Calu3 (cell line): Measurements from ENCODE around the gene SRP68. TPM values are rescaled to one million over a fixed set of nuclear protein-coding genes. Genes with fewer than 3 reads are reported as not detected.
A peak's percentile ranks its signal among the peaks of the same experiment; 100 is the strongest.
"Not testable (repeated sequence)": the region's sequence is repeated elsewhere in the genome, so short reads cannot be mapped to it uniquely, and the experiment has no call there.

Source experiments
- BruUV-seq: library from RNA; stranded (reverse); fragments of 400-500 nt; replicated peaks from 2 replicates; lab custom pipeline; 2021; lab: Mats Ljungman, UMichigan
- CTCF ChIA-PET: fragments of 300-600 bp; sonication (Branson Sonifier 250); formaldehyde crosslinking; loops from one replicate; lab custom pipeline; 2022; ENCODE audit warnings: antibody characterized with exemption; lab: Charles Lee
- DNase-seq: peaks from one replicate; pipeline ENCODE4 v3.0.0; 2022
- H3K27ac Mint-ChIP-seq: one replicate; pipeline ENCODE4 v1.8.0; 2022; ENCODE audit warnings: mixed read lengths; ENCODE audit not compliant: unreplicated experiment
- H3K27me3 Mint-ChIP-seq: one replicate; pipeline ENCODE4 v1.8.0; 2022; ENCODE audit warnings: mixed read lengths; ENCODE audit not compliant: unreplicated experiment
- H3K36me3 Mint-ChIP-seq: one replicate; pipeline ENCODE4 v1.8.0; 2022; ENCODE audit warnings: mild to moderate bottlenecking, moderate library complexity, mixed read lengths; ENCODE audit not compliant: insufficient read depth, unreplicated experiment
- H3K4me1 Mint-ChIP-seq: one replicate; pipeline ENCODE4 v1.8.0; 2022; ENCODE audit warnings: mild to moderate bottlenecking, low read depth, mixed read lengths; ENCODE audit not compliant: unreplicated experiment
- H3K4me3 Mint-ChIP-seq: one replicate; pipeline ENCODE4 v1.8.0; 2022; ENCODE audit warnings: mild to moderate bottlenecking, low read depth, moderate library complexity, mixed read lengths; ENCODE audit not compliant: unreplicated experiment
- H3K9me3 Mint-ChIP-seq: one replicate; pipeline ENCODE4 v1.8.0; 2022; ENCODE audit warnings: low read depth, mixed read lengths; ENCODE audit not compliant: unreplicated experiment
- intact Hi-C: fragments of 100-400 bp; cut with micrococcal nuclease; formaldehyde crosslinking; loops from one replicate; pipeline ENCODE4 v1.10.0; 2022; ENCODE audit not compliant: unreplicated experiment
- total RNA-seq: library from RNA; stranded (reverse); gene quantifications from 2 replicates; pipeline ENCODE4 v1.2.3, GENCODE V29; 2022
- TF ChIP-seq, protein P1 (sequence below): fragments of 200-600 bp; IDR thresholded peaks from one replicate; pipeline ENCODE4 v1.8.0; 2022; ENCODE audit warnings: antibody characterized with exemption; ENCODE audit not compliant: unreplicated experiment

Gene SRP68
- total RNA-seq, 1 experiment from 2014 or later = 80.7 TPM

DNA sequence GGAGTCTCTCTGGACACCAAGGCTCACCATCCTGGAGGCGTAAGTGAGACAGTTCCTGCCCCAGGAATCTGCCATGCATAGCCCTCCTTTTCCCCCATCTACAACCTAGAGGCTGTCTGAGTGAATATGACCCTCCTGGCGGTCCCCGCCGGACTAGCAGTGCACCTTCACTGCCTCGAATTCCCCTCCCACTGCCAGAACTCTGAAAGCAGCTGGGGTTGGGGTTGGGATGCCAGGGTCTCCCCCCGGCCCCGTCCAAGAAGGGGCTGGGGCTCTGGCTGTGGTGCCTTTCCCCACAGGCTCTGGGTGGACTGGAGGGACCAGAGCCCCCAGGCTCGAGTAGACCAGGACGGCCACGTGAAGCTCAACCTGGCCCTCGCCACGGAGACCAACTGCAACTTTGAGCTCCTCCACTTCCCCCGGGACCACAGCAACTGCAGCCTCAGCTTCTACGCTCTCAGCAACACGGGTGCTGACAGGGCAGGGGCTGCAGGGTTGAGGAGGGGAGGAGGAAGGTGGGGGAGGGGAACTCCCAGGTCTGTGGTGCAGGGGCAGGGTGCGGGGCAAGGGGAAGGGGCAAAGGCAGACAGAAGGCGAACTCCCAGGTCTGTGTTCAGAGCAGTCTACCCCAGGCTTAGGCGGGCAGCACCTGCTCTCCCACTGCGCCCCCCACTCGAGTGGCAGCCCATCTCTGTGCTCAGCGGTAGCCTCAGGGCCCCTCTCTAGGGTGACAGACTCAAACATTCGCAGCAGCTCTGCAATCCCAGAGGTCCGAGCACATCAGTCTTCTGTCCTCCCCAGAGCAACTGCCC is 7.8 kb upstream of the SRP68 start:
- no peaks in the 10 kb centered on the region for H3K9me3 Mint-ChIP-seq
- TF ChIP-seq, protein P1, sequence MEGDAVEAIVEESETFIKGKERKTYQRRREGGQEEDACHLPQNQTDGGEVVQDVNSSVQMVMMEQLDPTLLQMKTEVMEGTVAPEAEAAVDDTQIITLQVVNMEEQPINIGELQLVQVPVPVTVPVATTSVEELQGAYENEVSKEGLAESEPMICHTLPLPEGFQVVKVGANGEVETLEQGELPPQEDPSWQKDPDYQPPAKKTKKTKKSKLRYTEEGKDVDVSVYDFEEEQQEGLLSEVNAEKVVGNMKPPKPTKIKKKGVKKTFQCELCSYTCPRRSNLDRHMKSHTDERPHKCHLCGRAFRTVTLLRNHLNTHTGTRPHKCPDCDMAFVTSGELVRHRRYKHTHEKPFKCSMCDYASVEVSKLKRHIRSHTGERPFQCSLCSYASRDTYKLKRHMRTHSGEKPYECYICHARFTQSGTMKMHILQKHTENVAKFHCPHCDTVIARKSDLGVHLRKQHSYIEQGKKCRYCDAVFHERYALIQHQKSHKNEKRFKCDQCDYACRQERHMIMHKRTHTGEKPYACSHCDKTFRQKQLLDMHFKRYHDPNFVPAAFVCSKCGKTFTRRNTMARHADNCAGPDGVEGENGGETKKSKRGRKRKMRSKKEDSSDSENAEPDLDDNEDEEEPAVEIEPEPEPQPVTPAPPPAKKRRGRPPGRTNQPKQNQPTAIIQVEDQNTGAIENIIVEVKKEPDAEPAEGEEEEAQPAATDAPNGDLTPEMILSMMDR = no peak
- CTCF ChIA-PET = interaction anchor here (1.6 kb wide), 1 partner anchor 66 kb away, joined by 6 read pairs; no protein-coding TSS in a partner anchor
- no TSS peak for BruUV-seq
- DNase-seq = peak; percentile 28
- peak overlapping the region; percentile 14 for H3K27ac Mint-ChIP-seq
- peaks cover 4% of the 10 kb centered on the region for H3K4me1 Mint-ChIP-seq
- peaks cover 51% of the 10 kb centered on the region for H3K36me3 Mint-ChIP-seq
- intact Hi-C loops = no loop called here
- H3K27me3 Mint-ChIP-seq = peaks cover 46% of the 10 kb centered on the region
- no peak overlapping the region for H3K4me3 Mint-ChIP-seq

DNA sequence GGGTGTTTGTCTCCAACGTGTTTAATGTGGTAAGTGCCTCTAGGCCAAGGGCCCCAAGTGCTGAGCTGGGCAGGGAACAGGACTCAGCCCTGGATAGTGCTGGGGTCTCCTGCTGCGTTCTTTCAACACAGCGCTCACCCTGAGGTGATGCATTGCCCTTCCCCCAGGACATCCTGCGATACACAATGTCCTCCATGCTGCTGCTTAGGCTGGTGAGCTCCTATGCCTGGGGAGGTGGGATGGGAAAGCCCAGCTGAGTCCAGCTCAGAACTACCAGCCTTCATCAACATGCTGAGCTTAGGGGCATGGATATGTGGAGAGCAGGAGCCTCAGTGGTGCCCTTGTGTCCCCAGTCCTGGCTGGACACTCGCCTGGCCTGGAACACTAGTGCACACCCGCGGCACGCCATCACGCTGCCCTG is 7.2 kb upstream of the SRP68 start:
- intact Hi-C loops = no loop called here
- peaks cover 10% of the 10 kb centered on the region for H3K4me1 Mint-ChIP-seq
- TF ChIP-seq, protein P1 = no peak
- H3K27ac Mint-ChIP-seq = no peak overlapping the region
- H3K27me3 Mint-ChIP-seq = peaks cover 52% of the 10 kb centered on the region
- H3K36me3 Mint-ChIP-seq = peaks cover 51% of the 10 kb centered on the region
- TSS peak; percentile 3 for BruUV-seq
- CTCF ChIA-PET = interaction anchor here (1.6 kb wide), 1 partner anchor 65 kb away, joined by 6 read pairs; no protein-coding TSS in a partner anchor
- no peak for DNase-seq
- H3K4me3 Mint-ChIP-seq = no peak overlapping the region
- no peaks in the 10 kb centered on the region for H3K9me3 Mint-ChIP-seq

DNA sequence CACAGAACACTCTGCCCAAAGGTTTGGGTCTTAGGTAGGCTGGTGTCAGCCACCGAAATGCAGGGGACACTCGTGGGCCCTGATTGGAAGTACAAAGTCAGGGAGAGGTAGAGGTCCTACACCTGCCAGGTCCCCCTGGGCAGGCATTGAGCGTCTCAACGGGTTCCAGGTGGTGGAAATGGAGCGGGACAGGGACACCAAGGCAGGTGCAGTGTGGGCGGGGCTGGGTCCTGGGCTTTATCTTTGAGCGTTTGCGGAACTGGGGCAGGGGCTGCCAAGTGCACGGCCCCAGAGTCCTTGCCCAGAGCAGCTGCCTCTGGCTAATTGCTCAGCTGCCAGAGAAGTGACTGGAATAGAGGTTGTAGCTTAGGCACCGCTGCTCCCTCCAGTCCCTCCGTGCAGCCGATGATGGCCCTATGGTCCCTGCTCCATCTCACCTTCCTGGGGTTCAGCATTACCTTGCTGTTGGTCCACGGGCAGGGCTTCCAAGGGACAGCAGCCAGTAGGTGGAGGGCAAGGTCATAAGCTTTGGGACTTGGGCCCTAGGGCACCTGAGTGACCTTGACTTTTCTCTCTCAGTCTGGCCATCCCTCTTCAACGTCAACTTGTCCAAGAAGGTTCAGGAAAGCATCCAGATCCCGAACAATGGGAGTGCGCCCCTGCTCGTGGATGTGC is 6.7 kb upstream of the SRP68 start, which contains the start of gene ZACN:
Gene ZACN, plus strand, starts transcription at position 323 of the 675 bp plus-strand sequence. Its CDS starts 83 bp downstream, at position 406.
- CTCF ChIA-PET = interaction anchor here (1.6 kb wide), 1 partner anchor 65 kb away, joined by 6 read pairs; no protein-coding TSS in a partner anchor
- peaks cover 50% of the 10 kb centered on the region for H3K36me3 Mint-ChIP-seq
- peaks cover 56% of the 10 kb centered on the region for H3K27me3 Mint-ChIP-seq
- TF ChIP-seq, protein P1 = no peak
- no peak within 1 kb of the TSS for H3K4me3 Mint-ChIP-seq
- H3K9me3 Mint-ChIP-seq = no peaks in the 10 kb centered on the region
- peaks cover 11% of the 10 kb centered on the region for H3K4me1 Mint-ChIP-seq
- H3K27ac Mint-ChIP-seq = peak within 1 kb of the TSS; percentile 31
- intact Hi-C loops = no loop called here
- no peak for DNase-seq
- no TSS peak for BruUV-seq

DNA sequence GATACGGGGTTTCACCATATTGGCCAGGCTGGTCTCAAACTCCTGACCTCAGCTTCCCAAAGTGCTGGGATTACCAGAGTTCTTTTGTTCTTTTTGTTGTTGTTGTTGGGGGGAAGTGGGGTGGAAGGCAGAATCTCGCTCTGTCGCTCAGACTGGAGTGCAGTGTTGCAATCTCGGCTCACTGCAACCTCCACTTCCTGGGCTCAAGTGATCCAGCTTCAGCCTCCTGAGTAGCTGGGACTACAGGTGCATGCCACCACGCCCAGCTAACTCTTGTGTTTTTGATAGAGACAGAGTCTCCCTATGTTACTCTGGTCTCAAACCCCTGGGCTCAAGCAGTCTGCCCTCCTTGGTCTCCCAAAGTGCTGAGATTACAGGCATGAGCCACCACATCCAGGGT is 6.1 kb upstream of the SRP68 start:
- peaks cover 11% of the 10 kb centered on the region for H3K4me1 Mint-ChIP-seq
- H3K4me3 Mint-ChIP-seq, intact Hi-C loops, CTCF ChIA-PET, BruUV-seq, H3K9me3 Mint-ChIP-seq, DNase-seq: not testable (repeated sequence)
- H3K36me3 Mint-ChIP-seq = peaks cover 47% of the 10 kb centered on the region
- peak overlapping the region; percentile 31 for H3K27ac Mint-ChIP-seq
- H3K27me3 Mint-ChIP-seq = peaks cover 56% of the 10 kb centered on the region
